RWPE2 (cell line): ENCODE data around the gene DVL1.

ENCODE experiments used
- ATAC-seq: fragments of 200-7000 bp; cut with Tn5 transposase; 3 replicates; pipeline ENCODE4 v1.9.1; 2021; ENCODE audit warnings: low read depth
- DNase-seq: peaks from one replicate; pipeline ENCODE4 v3.0.0-alpha.2; 2020; ENCODE audit warnings: low spot score
- H3K27ac ChIP-seq: fragments of 450-650 bp; 2 replicates; pipeline ENCODE4 v1.5.1; 2017; ENCODE audit warnings: mild to moderate bottlenecking; ENCODE audit not compliant: poor library complexity, severe bottlenecking
- H3K27me3 ChIP-seq: fragments of 250-450 bp; sonication (Bioruptor Pico); 2 replicates; pipeline ENCODE4 v1.5.1; 2021; ENCODE audit warnings: mild to moderate bottlenecking, moderate library complexity; ENCODE audit not compliant: insufficient read depth, poor library complexity, severe bottlenecking
- H3K36me3 ChIP-seq: fragments of 250-450 bp; sonication (Bioruptor Pico); 2 replicates; pipeline ENCODE4 v1.5.1; 2020; ENCODE audit warnings: low read depth, mild to moderate bottlenecking, moderate library complexity
- H3K4me1 ChIP-seq: fragments of 250-450 bp; sonication (Bioruptor Pico); 2 replicates; pipeline ENCODE4 v1.5.1; 2021; ENCODE audit warnings: mild to moderate bottlenecking, moderate library complexity; ENCODE audit not compliant: insufficient read depth, poor library complexity, severe bottlenecking
- H3K4me3 ChIP-seq: fragments of 250-450 bp; sonication (Bioruptor Pico); 2 replicates; pipeline ENCODE4 v1.5.1; 2021; ENCODE audit warnings: mild to moderate bottlenecking, moderate library complexity; ENCODE audit not compliant: severe bottlenecking
- H3K9me3 ChIP-seq: fragments of 250-450 bp; sonication (Bioruptor Pico); 2 replicates; pipeline ENCODE4 v1.5.1; 2021; ENCODE audit warnings: mild to moderate bottlenecking, moderate library complexity; ENCODE audit not compliant: severe bottlenecking
- TF ChIP-seq, protein P1 (sequence below): fragments of 450-650 bp; IDR thresholded peaks from one replicate; pipeline ENCODE4 v1.5.1; 2017; ENCODE audit warnings: mild to moderate bottlenecking, moderate library complexity; ENCODE audit not compliant: poor library complexity, severe bottlenecking

DVL1 gene

DNA sequence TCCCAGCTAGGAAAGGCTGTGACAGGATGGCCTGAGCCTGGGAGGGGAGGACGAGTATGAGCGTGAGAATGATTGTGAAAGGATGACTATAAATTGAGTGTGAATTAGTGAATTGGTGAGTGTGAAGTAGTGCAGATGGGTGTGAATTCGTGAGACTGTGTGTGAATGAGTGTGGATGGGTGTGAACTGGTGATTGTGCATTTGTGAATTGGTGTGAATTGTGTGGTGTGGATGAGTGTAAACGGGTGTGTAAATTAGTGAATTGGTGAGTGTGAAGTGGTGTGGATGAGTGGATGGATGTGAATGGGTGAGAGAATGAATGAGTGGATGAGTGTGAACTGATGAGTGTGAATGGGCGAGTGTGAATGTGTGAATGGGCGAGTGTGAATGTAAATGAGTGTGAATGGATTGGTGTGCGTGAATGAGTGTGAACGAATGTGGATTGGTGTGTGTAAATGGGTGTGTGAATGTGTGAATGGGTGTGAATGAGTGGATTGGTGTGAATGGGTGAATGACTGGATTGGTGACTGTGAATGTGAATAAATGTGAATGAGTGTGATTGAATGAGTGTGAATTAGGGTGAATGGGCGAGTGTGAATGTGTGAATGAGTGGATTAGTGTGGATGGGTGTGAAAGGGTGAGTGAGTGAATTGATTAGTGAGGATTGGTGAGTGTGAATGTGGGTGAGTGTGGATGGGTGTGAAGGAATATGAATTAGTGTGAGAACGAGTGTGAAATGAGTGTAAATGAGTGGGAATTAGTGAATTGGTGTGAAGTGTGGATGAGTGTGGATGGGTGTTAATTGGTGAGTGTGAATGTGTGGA, 16.9 kb upstream of the DVL1 start:
- no peaks in the 10 kb centered on the region for H3K4me1 ChIP-seq
- no peak overlapping the region for H3K4me3 ChIP-seq
- no peaks in the 10 kb centered on the region for H3K9me3 ChIP-seq
- no peaks in the 10 kb centered on the region for H3K27me3 ChIP-seq
- TF ChIP-seq, protein P1, sequence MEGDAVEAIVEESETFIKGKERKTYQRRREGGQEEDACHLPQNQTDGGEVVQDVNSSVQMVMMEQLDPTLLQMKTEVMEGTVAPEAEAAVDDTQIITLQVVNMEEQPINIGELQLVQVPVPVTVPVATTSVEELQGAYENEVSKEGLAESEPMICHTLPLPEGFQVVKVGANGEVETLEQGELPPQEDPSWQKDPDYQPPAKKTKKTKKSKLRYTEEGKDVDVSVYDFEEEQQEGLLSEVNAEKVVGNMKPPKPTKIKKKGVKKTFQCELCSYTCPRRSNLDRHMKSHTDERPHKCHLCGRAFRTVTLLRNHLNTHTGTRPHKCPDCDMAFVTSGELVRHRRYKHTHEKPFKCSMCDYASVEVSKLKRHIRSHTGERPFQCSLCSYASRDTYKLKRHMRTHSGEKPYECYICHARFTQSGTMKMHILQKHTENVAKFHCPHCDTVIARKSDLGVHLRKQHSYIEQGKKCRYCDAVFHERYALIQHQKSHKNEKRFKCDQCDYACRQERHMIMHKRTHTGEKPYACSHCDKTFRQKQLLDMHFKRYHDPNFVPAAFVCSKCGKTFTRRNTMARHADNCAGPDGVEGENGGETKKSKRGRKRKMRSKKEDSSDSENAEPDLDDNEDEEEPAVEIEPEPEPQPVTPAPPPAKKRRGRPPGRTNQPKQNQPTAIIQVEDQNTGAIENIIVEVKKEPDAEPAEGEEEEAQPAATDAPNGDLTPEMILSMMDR = no peak
- H3K27ac ChIP-seq = no peak overlapping the region
- H3K36me3 ChIP-seq = no peaks in the 10 kb centered on the region
- DNase-seq (no peak), ATAC-seq (no peak)

DNA sequence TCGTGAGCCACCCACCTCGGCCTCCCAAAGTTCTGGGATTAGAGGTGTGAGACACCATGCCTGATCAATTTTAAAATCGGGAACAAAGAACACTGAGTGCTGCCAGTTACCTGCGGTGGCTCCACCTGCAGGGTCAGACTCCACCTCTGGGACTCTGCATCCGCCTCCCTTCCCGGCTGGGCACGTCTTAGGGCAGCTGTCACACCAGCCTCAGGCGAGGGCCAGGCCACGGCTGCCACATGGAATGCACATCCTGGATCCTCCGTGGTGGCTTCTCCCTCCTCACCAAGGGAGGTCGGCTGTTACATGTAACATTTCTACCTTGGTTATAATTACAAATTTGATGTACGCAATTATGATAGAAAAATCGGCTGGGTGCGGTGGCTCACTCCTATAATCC, 15.0 kb upstream of the DVL1 start:
- TF ChIP-seq, protein P1 = no peak
- DNase-seq (no peak), ATAC-seq (0 out of 3 replicates have a peak, but pooled peaks have one; percentile 9)
- H3K36me3 ChIP-seq = no peaks in the 10 kb centered on the region
- no peaks in the 10 kb centered on the region for H3K27me3 ChIP-seq
- H3K4me1 ChIP-seq = peaks cover 13% of the 10 kb centered on the region
- no peaks in the 10 kb centered on the region for H3K9me3 ChIP-seq
- H3K4me3 ChIP-seq = no peak overlapping the region
- no peak overlapping the region for H3K27ac ChIP-seq

DNA sequence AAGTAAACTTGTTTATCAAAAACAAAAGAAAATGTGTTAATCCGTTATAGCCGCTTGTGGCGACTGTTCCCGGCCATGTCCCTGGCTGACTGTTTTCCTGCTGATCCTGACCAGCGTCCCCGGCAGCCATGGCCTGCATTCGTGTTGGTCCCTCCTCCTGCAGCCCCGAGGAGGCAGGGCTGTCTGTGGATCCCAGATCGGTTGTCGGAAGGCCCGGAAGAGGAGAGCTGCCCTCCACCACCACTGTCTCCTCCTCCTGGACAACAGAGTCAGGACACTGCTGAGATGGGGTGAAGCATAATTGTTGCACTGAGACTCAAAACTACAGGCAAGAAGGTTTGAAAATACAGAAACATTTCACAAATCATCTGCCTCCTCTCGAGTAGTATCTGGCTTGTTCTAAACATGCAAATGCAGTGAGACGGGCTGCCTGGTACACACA, 12.8 kb upstream of the DVL1 start:
- no peak for DNase-seq
- Histone ChIP-seq H3K27me3 (no peaks in the 10 kb centered on the region), H3K27ac (no peak overlapping the region), H3K4me3 (no peak overlapping the region), H3K4me1 (peaks cover 13% of the 10 kb centered on the region), H3K36me3 (no peaks in the 10 kb centered on the region), H3K9me3 (no peaks in the 10 kb centered on the region)
- ATAC-seq = no peak
- TF ChIP-seq, protein P1 = no peak

DNA sequence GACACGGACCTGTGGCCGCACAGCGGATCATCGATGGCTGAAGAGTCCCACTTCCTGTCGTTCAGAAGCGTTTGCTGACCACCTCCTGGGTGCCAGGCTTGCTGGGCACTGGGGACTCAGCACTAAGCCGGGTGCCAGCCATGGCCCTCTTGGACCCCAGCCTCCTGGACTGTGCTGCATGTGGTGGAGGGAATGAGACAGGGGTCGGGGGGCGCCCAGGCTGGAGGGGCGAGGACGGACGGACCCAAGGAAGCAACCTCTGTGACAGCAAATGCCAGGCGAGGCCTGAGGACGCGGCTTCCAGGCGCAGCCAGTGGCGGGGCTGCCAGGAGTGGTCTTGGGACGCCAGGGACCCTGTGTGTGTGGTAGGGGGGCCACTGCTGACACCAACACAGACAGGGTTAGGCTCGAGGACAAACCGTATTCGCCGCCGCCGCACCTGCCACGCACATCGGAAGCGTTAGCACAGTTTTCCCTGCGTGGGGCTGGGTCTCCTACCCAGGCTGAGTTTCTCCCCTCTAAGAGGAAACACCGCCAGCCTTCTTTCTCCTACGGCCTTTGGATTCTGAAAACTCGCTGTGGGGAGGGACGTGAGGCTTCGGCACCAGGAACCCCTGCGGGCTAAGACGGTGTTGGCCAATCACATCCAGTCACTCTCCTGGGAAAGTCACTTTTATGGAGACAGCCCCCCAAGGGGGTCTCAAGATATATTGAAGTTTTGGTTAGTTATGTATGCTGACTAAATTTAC, 12.2 kb upstream of the DVL1 start:
- Histone ChIP-seq H3K9me3 (no peaks in the 10 kb centered on the region), H3K27me3 (no peaks in the 10 kb centered on the region), H3K4me1 (peaks cover 13% of the 10 kb centered on the region), H3K27ac (no peak overlapping the region), H3K4me3 (no peak overlapping the region), H3K36me3 (no peaks in the 10 kb centered on the region)
- ATAC-seq (no peak), DNase-seq (no peak)
- TF ChIP-seq, protein P1 = no peak
